Mucosa of gallbladder (tissue), 1 donor: Measurements from ENCODE around the gene BTNL3. TPM values are rescaled to one million over a fixed set of nuclear protein-coding genes. Genes with fewer than 3 reads are reported as not detected.
A peak's percentile ranks its signal among the peaks of the same experiment; 100 is the strongest.
"Not testable (repeated sequence)": the region's sequence is repeated elsewhere in the genome, so short reads cannot be mapped to it uniquely, and the experiment has no call there.

Source experiments
- DNase-seq: peaks from one replicate; pipeline ENCODE4 v3.0.0-alpha.2; 2020; ENCODE audit warnings: low spot score
- total RNA-seq: library from RNA; stranded (reverse); gene quantifications from one replicate; pipeline ENCODE4 v1.2.1, GENCODE V29; 2021
- donor health status: DM: no; HTN: no; CAD: no.

Gene BTNL3, protein sequence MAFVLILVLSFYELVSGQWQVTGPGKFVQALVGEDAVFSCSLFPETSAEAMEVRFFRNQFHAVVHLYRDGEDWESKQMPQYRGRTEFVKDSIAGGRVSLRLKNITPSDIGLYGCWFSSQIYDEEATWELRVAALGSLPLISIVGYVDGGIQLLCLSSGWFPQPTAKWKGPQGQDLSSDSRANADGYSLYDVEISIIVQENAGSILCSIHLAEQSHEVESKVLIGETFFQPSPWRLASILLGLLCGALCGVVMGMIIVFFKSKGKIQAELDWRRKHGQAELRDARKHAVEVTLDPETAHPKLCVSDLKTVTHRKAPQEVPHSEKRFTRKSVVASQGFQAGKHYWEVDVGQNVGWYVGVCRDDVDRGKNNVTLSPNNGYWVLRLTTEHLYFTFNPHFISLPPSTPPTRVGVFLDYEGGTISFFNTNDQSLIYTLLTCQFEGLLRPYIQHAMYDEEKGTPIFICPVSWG
- 0.09 TPM for total RNA-seq

DNA sequence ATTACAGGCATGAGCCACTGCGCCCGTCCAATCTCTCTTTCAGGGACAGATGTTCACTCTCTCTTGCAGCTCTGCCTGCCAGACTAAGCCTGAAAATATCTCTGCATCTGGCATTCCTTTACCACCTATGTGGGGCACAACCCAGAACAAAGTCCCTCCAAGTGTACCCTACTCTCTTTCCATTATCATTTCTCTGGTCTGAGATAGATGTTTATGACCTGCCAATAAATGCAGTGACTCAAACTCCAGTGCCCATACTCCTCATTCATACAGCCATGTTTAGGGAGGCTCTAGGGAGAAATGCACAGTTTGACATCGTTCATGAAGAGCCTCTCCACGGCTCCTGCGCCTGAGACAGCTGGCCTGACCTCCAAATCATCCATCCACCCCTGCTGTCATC lies at the start of gene BTNL3:
BTNL3 (plus strand) TSS at position 255 of the 400 bp plus-strand sequence. CDS start 183 bp downstream, outside the sequence.
- DNase-seq = no peak

GRCh38 chr5:180950291-180950949 lies 38.2 kb upstream of the BTNL3 start:
- no peak for DNase-seq

DNA sequence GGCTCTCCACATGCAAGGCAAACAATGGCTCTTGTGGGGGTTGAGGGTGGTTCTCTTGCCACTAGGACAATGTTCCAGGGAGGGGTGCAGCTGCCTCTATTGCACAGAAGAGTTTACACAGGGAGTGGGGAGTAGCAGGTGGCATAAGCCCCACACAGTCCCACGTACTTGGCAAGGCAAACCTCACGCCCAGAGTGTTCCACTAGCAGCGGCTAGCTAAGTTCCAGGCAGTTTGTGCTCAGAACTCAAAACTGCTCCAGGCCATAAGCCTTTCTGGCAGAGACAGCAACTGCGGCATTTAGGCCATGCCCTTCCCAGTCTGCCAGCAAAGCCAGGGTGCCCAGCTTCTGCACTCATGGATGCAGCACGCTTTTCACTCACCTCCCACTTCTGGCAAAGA lies 29.0 kb upstream of the BTNL3 start:
- DNase-seq = no peak

DNA sequence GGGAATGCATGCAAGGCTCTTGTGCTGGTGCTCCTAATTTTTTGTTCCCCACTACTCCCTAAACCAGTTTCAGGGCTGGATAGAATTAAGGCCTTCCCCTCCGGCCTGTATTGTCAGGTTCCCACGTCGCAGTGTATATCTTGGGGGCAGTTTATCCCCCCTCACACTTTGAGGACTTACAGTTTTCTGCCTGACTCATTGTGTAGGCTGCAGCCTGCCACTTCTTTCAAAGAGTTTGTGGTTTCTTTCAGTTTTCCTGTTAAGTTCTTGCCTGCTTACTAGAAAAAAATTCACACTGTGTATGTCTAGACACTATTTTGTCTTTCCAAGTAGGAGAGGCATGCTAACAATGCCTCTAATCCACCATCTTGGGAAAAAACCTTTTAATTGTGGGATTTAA lies 28.4 kb upstream of the BTNL3 start:
- no peak for DNase-seq

DNA sequence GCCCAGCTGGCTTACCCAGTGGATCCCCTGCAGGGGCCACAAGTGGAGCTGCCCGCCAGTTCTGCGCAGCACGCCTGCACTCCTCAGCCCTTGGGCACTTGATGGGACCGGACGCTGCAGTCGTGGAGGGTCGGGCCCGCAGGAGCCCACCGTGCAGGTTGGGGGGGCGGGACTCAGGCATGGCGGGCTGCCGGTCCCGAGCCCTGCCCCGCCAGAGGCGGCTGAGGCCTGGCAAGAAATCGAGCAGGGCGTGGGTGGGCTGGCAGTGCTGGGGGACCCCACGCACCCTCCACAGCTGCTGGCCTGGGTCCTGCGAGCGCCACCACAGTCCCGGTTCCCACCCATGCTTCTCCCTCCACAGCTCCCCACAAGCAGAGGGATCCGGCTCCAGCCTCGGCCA lies 19.2 kb upstream of the BTNL3 start:
- DNase-seq = no peak

DNA sequence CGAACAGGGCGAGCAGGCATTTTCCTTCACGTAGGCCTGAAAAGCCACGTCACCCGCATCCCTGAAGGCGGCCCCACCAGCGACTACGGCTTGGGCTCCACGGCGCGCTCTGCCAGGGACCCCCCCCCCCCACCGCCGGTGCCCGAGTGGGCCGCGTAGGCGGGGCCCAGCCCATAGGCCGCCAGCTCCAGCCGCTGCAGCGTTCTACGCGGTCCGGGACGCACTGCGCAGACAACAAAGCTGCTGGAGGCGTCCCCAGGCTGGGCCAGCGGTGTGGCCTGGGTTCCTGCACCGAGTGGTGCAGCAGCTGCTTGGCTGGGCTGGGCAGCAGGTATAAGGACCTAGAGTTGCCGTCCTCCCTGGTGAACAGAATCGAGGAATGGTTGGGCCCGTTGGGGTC lies 18.3 kb upstream of the BTNL3 start:
- no peak for DNase-seq

- DNase-seq = no peak
Observed at GRCh38 chr5:180970875-180971274, 17.8 kb upstream of the BTNL3 start.

GRCh38 chr5:180974612-180975315 lies 13.9 kb upstream of the BTNL3 start:
- no peak for DNase-seq

DNA sequence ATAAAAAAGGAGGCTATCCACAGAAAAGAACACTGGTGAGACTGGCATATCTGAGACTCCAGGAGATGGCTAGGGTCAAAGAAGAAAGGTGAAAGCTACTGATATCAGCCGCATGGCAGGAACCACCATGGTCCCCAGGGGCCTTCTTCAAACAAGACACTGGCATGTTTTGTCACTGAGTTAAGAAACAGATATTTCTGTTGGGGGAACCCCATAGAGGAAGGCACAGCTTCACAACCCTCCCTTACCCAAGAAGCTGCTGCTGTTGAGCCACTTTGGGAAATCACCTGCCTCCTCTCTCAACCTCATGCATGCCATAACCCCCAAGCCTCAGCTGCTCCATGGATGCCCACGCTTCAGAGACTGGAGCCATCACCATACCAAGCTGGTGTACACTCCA lies 13.3 kb upstream of the BTNL3 start:
- DNase-seq = no peak

DNA sequence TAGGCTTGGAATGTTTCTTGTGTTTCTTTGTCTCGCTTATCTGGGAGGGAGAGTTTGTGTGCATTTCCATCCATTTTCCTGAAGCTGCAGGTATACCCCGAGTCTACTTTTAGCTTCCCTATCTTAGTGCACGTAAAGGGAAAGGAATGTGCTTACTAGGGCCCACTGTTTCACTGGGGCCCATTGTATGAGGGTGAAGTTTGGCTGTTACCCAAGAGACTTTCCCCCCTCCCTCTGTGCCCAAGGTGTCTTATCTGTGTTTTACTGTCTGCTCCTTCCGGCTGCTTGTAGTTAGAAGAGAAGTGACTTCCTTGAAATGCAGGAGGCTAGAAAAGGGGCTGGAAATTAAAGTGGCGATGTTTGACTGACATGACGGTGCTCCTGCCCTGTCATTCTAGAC lies 12.1 kb upstream of the BTNL3 start:
- peak; percentile 73 for DNase-seq

GRCh38 chr5:180977852-180978251 lies 10.8 kb upstream of the BTNL3 start:
- peak; percentile 57 for DNase-seq

DNA sequence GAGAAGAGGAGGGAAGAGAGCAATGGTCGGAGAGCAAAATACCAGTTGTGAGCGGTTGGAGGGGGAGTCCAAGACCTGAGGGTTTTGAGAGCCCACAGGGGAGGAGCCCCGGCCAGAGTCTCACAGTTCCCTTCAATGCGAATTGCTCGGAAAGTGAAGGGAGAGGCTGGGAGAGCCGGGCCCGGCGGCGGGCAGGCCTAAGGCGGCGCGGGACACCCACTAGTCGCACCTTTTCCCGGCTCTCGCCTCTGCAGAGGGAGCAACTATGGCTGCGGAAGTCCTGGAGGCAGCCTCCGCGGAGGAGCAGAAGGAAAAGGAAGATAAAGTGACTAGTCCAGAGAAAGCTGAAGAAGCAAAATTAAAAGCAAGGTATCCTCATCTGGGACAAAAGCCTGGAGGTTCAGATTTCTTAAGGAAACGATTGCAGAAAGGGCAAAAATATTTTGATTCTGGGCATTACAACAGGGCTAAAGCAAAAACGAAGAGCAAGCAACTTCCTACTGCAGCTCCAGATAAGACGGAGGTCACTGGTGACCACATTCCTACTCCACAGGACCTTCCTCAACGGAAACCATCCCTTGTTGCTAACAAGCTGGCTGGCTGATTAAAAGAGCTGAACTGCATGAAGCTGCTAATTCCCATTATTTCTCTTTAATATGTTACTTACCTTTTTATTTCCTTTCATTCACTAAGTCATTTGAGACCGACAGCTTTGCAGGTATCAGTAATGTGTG lies 6.5 kb upstream of the BTNL3 start:
- DNase-seq = no peak

DNA sequence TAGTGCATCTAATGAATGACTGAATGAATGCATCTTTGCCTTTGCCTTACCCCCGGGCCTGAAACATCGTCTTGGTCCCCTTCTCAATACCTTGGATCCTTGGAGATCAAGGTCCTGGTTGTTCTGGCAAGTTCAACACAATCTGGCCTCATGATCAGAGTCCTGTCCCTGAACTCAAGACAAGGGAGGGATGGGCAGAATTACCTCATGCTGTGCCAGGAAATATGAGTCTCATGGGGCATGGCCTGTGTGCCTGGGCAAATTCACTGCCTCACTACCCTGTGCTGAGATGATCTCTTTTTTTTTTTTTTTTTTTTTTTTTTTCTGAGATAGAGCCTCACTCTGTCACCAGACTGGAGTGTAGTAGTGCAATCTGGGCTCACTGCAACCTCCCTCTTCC lies 630 bp upstream of the BTNL3 start:
- DNase-seq = no peak

DNA sequence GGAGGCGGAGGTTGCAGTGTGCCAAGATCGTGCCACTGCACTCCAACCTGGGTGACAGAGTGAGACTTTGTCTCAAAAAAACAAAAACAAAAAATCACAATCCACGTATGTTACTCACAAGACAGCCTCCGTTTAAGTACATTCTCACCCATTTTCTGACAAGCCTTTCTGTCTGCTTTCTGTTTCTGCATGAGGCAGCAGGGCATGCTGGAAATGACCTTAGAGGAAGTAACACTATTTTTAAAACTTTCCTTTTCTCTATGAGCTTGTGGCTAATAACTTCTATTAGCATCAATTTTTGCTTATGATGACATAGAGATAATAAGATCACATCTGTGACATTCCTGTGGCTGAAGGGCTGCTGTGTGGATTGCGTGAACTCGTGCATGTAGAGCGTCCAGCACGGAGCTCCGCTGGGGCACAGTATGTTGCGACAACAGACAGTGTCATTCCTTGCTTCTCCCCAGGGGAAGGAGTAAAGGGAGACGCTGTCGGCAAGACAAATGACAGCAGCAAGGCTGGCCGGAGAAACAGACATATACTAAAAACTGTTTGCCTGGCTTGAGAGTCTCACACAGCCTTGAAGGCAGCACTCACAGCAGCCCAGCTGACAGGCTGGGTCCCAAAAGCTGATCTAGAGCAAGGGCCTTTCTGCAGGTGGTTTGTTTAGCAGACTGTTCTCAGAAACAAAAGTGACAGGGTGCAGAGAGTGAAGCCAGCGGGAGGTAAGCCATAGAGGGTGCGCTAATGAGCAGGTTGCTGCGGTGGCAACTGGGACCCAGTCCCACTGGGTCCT lies 1.6 kb downstream of the BTNL3 start:
- no peak for DNase-seq

GRCh38 chr5:180990882-180991242 lies 2.2 kb downstream of the BTNL3 start:
- no peak for DNase-seq

DNA sequence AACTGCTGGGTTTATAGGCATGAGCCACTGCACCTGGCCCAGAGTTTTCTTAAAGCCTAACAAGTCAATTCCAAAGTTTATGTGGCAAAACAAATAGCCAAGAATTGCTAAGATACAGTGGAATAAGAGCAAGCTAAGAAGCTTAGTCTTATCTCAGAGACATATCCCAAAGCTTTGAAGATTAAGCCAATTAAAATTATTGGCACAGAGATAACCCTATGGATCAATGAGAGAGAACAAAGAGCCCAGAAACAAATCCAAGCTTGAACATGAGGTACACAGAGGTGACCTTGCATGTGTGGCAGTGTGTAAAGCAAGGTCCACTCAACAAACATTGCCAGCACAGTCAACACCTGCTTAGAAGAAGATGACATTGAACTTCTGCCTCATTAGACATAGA lies 13.3 kb downstream of the BTNL3 start:
- peak; percentile 25 for DNase-seq

GRCh38 chr5:181005791-181006190 lies 17.1 kb downstream of the BTNL3 start:
- no peak for DNase-seq

DNA sequence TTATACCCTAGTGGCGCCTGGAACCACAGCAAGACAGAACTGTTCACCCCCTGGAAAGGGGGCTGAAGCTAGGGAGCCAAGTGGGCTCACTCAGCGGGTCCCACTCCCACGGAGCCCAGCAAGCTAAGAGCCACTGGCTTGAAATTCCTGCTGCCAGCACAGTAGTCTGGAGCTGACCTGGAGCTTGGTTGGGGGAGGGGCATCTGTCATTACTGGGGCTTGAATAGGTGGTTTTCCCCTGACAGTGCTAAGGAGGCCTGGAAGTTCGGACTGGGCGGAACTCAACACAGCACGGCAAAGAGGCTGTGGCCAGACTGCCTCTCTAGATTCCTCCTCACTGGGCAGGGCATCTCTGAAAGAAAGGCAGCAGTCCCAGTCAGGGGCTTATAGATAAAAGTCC lies 19.5 kb downstream of the BTNL3 start:
- no peak for DNase-seq

GRCh38 chr5:181010018-181010417 lies 21.4 kb downstream of the BTNL3 start:
- not testable (repeated sequence) for DNase-seq

DNA sequence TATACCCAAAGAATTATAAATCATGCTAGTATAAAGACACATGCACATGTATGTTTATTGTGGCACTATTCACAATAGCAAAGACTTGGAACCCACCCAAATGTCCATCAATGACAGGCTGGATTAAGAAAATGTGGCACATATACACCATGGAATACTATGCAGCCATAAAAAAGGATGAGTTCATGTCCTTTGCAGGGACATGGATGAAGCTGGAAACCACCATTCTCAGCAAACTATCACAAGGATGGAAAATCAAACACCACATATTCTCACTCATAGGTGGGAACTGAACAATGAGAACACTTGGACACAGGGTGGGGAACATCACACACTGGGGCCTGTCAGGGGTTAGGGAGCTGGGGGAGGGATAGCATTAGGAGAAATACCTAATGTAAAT lies 26.0 kb downstream of the BTNL3 start:
- not testable (repeated sequence) for DNase-seq

DNA sequence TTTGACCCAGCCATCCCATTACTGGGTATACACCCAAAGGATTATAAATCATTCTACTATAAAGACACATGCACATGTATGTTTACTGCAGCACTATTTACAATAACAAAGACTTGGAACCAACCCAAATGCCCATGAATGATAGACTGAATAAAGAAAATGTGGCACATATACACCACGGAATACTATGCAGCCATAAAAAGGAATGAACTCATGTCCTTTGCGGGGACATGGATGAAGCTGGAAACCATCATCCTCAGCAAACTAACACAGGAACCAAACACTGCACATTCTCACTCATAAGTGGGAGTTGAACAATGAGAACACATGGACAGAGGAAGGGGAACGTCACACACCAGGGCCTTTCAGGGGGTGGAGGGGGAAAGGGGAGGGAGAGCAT lies 28.8 kb downstream of the BTNL3 start:
- DNase-seq = not testable (repeated sequence)
